Measurements from ENCODE around the gene JMJD8.

Gene JMJD8

GRCh38 chr16:641326-642188 lies 42.6 kb downstream of the JMJD8 start, which contains the start of gene MCRIP2:
Gene MCRIP2 (plus strand): TSS chr16:641828. CDS start chr16:641992, 164 bp downstream.
- DNase-seq (ENCODE audit: low read depth in 2 of 2): peak; percentile 73 to 80

- no peak for DNase-seq (ENCODE audit: low read depth in 2 of 2)
Measured at GRCh38 chr16:640614-641013, 43.5 kb downstream of the JMJD8 start.

- DNase-seq (ENCODE audit: low read depth in 2 of 2): no peak
Measured at GRCh38 chr16:638836-639235, 45.3 kb downstream of the JMJD8 start.

- no peak for DNase-seq (ENCODE audit: low read depth in 2 of 2)
Measured at GRCh38 chr16:638034-638543, 46.0 kb downstream of the JMJD8 start.

GRCh38 chr16:637081-638018 lies 46.8 kb downstream of the JMJD8 start:
- peak; percentile 77 for DNase-seq (ENCODE audit: low read depth in 2 of 2)

- DNase-seq (ENCODE audit: low read depth in 2 of 2): peak; percentile 87 to 89
Measured at GRCh38 chr16:636206-637080, 47.7 kb downstream of the JMJD8 start, which contains the start of gene METTL26. Gene METTL26 (minus strand): TSS chr16:636305. CDS start chr16:636290, 15 bp downstream.

- no peak for DNase-seq (ENCODE audit: low read depth in 2 of 2)
Measured at GRCh38 chr16:635573-636205, 48.4 kb downstream of the JMJD8 start.

- DNase-seq (ENCODE audit: low read depth in 2 of 2): no peak
Measured at GRCh38 chr16:634996-635395, 49.1 kb downstream of the JMJD8 start.

GRCh38 chr16:634051-634670 lies 50.0 kb downstream of the JMJD8 start:
- DNase-seq (ENCODE audit: low read depth in 2 of 2): no peak

- DNase-seq (ENCODE audit: low read depth in 2 of 2): no peak
Measured at GRCh38 chr16:633336-634050, 50.6 kb downstream of the JMJD8 start.

GRCh38 chr16:632486-633335 lies 51.4 kb downstream of the JMJD8 start:
- no peak for DNase-seq (ENCODE audit: low read depth in 2 of 2)

- no peak for DNase-seq (ENCODE audit: low read depth in 2 of 2)
Measured at GRCh38 chr16:631808-632358, 52.3 kb downstream of the JMJD8 start.

Measured in stimulated activated CD8-positive, alpha-beta memory T cell treated with anti-CD3 and anti-CD28 coated beads, Interleukin-15, amount 100 ng/mL, for 48 hours (primary cell).